OCI-LY7 (cell line): ENCODE measurements around the gene PRKAG2. TPM values are rescaled to one million over a fixed set of nuclear protein-coding genes. Genes with fewer than 3 reads are reported as not detected.

Experiments
- BruUV-seq: library from RNA; stranded (reverse); fragments of 400-500 nt; replicated peaks from 2 replicates; lab custom pipeline; 2021; lab: Mats Ljungman, UMichigan
- CTCF ChIA-PET: fragments of 300-600 bp; sonication (Branson Sonifier 250); formaldehyde crosslinking; loops from one replicate; lab custom pipeline; 2022; ENCODE audit warnings: antibody characterized with exemption; ENCODE audit not compliant: unreplicated experiment; lab: Charles Lee
- POLR2A ChIA-PET: fragments of 300-600 bp; sonication (Branson Sonifier 250); formaldehyde crosslinking; loops from one replicate; lab custom pipeline; 2022; ENCODE audit warnings: antibody characterized with exemption; lab: Charles Lee
- DNase-seq: peaks from one replicate; pipeline ENCODE4 v3.0.0-alpha.2; 2015; ENCODE audit warnings: low spot score
- H2AFZ ChIP-seq: fragments of 200-600 bp; sonication (generic), shearing (Covaris generic); 2 replicates; pipeline ENCODE4 v1.6.1; 2014; ENCODE audit warnings: mild to moderate bottlenecking, antibody characterized with exemption, low read length, moderate library complexity
- H3K27ac ChIP-seq: fragments of 200-600 bp; sonication (generic); 2 replicates; pipeline ENCODE4 v1.5.1; 2014; ENCODE audit warnings: mixed run types, low read depth, mild to moderate bottlenecking, moderate library complexity, low read length, inconsistent platforms; ENCODE audit not compliant: poor library complexity, severe bottlenecking
- H3K36me3 ChIP-seq: fragments of 200-600 bp; sonication (generic); 2 replicates; pipeline ENCODE4 v1.6.1; 2014; ENCODE audit warnings: mild to moderate bottlenecking, antibody characterized with exemption, low read length, moderate library complexity, mixed read lengths; ENCODE audit not compliant: insufficient read depth
- H3K4me1 ChIP-seq: fragments of 200-600 bp; sonication (generic); 2 replicates; pipeline ENCODE4 v1.5.1; 2014; ENCODE audit warnings: mild to moderate bottlenecking, low read length; ENCODE audit not compliant: insufficient read depth, poor library complexity, severe bottlenecking
- H3K4me2 ChIP-seq: fragments of 200-600 bp; sonication (generic); 2 replicates; pipeline ENCODE4 v1.6.1; 2014; ENCODE audit warnings: mild to moderate bottlenecking, low read length
- H3K4me3 ChIP-seq: fragments of 200-600 bp; sonication (generic); 2 replicates; pipeline ENCODE4 v1.5.1; 2014; ENCODE audit warnings: mild to moderate bottlenecking, low read depth, low read length; ENCODE audit not compliant: poor library complexity, severe bottlenecking
- H3K79me2 ChIP-seq: fragments of 200-600 bp; sonication (generic); 2 replicates; pipeline ENCODE4 v1.6.1; 2016; ENCODE audit warnings: low read depth, mild to moderate bottlenecking, low read length, moderate library complexity, mixed read lengths; ENCODE audit not compliant: insufficient read depth
- H3K9me2 ChIP-seq: fragments of 200-600 bp; sonication (generic); 2 replicates; pipeline ENCODE4 v1.6.1; 2016; ENCODE audit warnings: mild to moderate bottlenecking, low read length, mixed read lengths; ENCODE audit not compliant: insufficient read depth
- H3K9me3 ChIP-seq: fragments of 200-600 bp; sonication (generic); 2 replicates; pipeline ENCODE4 v1.6.1; 2014; ENCODE audit warnings: mild to moderate bottlenecking, mixed run types, low read length, mixed read lengths
- H4K20me1 ChIP-seq: fragments of 200-600 bp; sonication (generic); 2 replicates; pipeline ENCODE4 v1.6.1; 2014; ENCODE audit warnings: mild to moderate bottlenecking, antibody characterized with exemption, low read length, moderate library complexity, mixed read lengths; ENCODE audit not compliant: insufficient read depth
- EZH2phosphoT487 ChIP-seq: fragments of 200-600 bp; sonication (generic); IDR thresholded peaks from 2 replicates; pipeline ENCODE4 v1.6.1; 2018; ENCODE audit warnings: low read depth, borderline replicate concordance, mild to moderate bottlenecking, mixed run types, antibody characterized with exemption, low read length, moderate library complexity, mixed read lengths
- intact Hi-C: fragments of 100-400 bp; cut with micrococcal nuclease; formaldehyde crosslinking; loops from one replicate; pipeline ENCODE4 v1.10.0; 2022; ENCODE audit not compliant: unreplicated experiment
- total RNA-seq, 2 experiments: library from RNA; depleted of rRNA in 1 of 2; stranded (reverse); fragments of >200 nt in 1 of 2; shearing (Covaris generic) in 1 of 2; gene quantifications; 2 replicates each; pipeline ENCODE4 v1.2.3, GENCODE V29; 2014 to 2022
- TF ChIP-seq, protein P1 (sequence below): fragments of 200-600 bp; sonication (generic); conservative IDR thresholded peaks from 2 replicates; pipeline ENCODE4 v1.5.1; 2014; ENCODE audit warnings: mild to moderate bottlenecking, antibody characterized with exemption, low read length, moderate library complexity, mixed read lengths

Gene PRKAG2
- total RNA-seq, 2 experiments from 2014 or later: 1.2 to 5.1 TPM

DNA sequence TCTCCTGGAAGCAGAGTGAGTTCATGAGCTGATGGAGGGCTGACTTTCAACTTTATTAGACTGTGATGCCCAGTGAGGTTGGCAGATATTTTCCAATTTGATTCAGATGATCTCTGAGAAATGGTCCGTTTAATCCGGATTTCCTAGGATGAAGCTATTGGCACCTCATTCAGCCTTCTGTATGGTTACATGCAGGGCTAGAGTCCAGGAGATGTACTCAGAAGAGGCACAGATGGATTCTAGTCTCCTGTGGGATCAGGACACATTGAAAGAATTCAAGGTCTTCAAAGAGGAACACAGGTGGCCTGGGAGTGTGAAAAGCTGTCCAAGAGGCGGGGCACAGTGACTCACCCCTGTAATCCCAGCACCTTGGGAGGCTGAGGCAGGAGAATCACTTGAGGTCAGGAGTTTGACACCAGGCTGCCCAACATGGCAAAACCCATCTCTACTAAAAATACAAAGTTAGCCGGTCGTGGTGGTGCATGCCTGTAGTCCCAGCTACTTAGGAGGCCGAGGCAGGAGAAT lies 334.2 kb downstream of the PRKAG2 start:
- intact Hi-C loops: no loop called here
- Histone ChIP-seq H3K9me3 (no peaks in the 10 kb centered on the region), H2AFZ (no peak overlapping the region), H3K4me1 (no peaks in the 10 kb centered on the region), H3K4me2 (no peak overlapping the region), H3K27ac (no peak overlapping the region), H3K9me2 (no peaks in the 10 kb centered on the region), H3K4me3 (no peak overlapping the region), H4K20me1 (no peaks in the 10 kb centered on the region), H3K79me2 (no peaks in the 10 kb centered on the region), H3K36me3 (no peaks in the 10 kb centered on the region)
- CTCF ChIA-PET: no interaction called here
- TF ChIP-seq, protein P1, sequence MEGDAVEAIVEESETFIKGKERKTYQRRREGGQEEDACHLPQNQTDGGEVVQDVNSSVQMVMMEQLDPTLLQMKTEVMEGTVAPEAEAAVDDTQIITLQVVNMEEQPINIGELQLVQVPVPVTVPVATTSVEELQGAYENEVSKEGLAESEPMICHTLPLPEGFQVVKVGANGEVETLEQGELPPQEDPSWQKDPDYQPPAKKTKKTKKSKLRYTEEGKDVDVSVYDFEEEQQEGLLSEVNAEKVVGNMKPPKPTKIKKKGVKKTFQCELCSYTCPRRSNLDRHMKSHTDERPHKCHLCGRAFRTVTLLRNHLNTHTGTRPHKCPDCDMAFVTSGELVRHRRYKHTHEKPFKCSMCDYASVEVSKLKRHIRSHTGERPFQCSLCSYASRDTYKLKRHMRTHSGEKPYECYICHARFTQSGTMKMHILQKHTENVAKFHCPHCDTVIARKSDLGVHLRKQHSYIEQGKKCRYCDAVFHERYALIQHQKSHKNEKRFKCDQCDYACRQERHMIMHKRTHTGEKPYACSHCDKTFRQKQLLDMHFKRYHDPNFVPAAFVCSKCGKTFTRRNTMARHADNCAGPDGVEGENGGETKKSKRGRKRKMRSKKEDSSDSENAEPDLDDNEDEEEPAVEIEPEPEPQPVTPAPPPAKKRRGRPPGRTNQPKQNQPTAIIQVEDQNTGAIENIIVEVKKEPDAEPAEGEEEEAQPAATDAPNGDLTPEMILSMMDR: no peak
- TF ChIP-seq EZH2phosphoT487: no peak
- DNase-seq: no peak
- POLR2A ChIA-PET: no interaction called here
- no TSS peak for BruUV-seq

- Histone ChIP-seq H4K20me1 (no peaks in the 10 kb centered on the region), H3K4me3 (no peak overlapping the region), H3K4me2 (no peak overlapping the region), H3K4me1 (no peaks in the 10 kb centered on the region), H3K79me2 (no peaks in the 10 kb centered on the region), H3K9me3 (no peaks in the 10 kb centered on the region), H3K27ac (no peak overlapping the region), H2AFZ (no peak overlapping the region), H3K9me2 (no peaks in the 10 kb centered on the region), H3K36me3 (no peaks in the 10 kb centered on the region)
- intact Hi-C loops: no loop called here
- TF ChIP-seq EZH2phosphoT487: no peak
- TF ChIP-seq, protein P1: no peak
- POLR2A ChIA-PET: interaction anchor here (0.6 kb wide), 1 partner anchor 208 kb away, joined by 3 read pairs; no protein-coding TSS in a partner anchor
- DNase-seq: no peak
- BruUV-seq: no TSS peak
- CTCF ChIA-PET: no interaction called here
Measured at GRCh38 chr7:151541709-151542499, 335.0 kb downstream of the PRKAG2 start.

DNA sequence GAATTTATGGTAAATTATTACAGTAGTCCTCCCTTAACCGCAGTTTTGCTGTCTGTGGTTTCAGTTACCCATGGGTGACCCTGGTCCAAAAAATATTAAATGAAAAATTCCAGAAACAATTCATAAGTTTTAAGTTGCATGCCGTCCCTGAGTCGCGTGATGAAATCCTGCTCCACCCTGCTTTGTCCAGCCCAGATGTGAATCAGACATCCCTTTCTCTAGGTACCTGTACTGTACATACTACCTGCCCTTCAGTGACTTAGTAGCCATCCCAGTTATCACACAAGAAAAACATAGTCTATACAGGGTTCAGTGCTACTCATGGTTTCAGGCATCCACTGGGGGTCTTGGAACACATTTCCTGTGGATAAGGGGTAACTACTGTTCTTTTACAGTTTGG lies 336.8 kb downstream of the PRKAG2 start:
- no peak for TF ChIP-seq EZH2phosphoT487
- Histone ChIP-seq H3K36me3 (no peaks in the 10 kb centered on the region), H3K79me2 (no peaks in the 10 kb centered on the region), H3K27ac (no peak overlapping the region), H4K20me1 (no peaks in the 10 kb centered on the region), H3K4me3 (no peak overlapping the region), H3K4me2 (no peak overlapping the region), H3K9me2 (no peaks in the 10 kb centered on the region), H2AFZ (no peak overlapping the region), H3K9me3 (no peaks in the 10 kb centered on the region), H3K4me1 (no peaks in the 10 kb centered on the region)
- no TSS peak for BruUV-seq
- intact Hi-C loops: no loop called here
- DNase-seq: no peak
- ChIA-PET POLR2A (no interaction called here), CTCF (no interaction called here)
